D721Med (cell line): ENCODE results near the gene STOX1.
"Not testable (repeated sequence)": the region's sequence is repeated elsewhere in the genome, so short reads cannot be mapped to it uniquely, and the experiment has no call there.

Source experiments
- DNase-seq: peaks from one replicate; pipeline ENCODE4 v3.0.0; 2011; ENCODE audit warnings: low spot score; ENCODE audit not compliant: insufficient read length
- FAIRE-seq: peaks from 2 replicates; lab custom pipeline; 2011; peaks lifted over from hg19 to GRCh38; lab: Jason Lieb, UNC
- TF ChIP-seq, protein P1 (sequence below): IDR thresholded peaks from 2 replicates; pipeline ENCODE4 v1.5.1; 2012; ENCODE audit warnings: mild to moderate bottlenecking, control low read depth; ENCODE audit not compliant: insufficient read depth; ENCODE audit errors: missing control alignments

The STOX1 gene

DNA sequence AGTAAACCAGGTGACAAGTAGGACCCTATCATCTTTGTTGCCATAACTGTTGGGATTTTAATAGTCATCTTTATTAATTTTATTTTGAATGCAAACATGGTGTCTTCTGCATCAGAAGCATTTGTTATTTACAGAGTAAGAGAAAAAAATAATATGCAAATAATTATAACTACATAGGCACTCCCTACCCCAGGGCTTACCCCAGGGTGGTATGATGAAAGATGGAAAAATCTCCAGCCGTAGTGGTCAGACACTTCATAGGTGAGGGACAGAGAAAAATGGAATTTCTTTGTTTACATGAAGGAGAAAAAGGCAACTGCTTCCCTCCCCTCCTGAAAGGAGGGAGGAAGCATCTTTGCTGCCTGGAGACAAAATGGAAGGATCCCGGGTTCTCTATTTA, 29.7 kb downstream of the STOX1 start:
- FAIRE-seq (no peak), DNase-seq (no peak)
- TF ChIP-seq, protein P1, sequence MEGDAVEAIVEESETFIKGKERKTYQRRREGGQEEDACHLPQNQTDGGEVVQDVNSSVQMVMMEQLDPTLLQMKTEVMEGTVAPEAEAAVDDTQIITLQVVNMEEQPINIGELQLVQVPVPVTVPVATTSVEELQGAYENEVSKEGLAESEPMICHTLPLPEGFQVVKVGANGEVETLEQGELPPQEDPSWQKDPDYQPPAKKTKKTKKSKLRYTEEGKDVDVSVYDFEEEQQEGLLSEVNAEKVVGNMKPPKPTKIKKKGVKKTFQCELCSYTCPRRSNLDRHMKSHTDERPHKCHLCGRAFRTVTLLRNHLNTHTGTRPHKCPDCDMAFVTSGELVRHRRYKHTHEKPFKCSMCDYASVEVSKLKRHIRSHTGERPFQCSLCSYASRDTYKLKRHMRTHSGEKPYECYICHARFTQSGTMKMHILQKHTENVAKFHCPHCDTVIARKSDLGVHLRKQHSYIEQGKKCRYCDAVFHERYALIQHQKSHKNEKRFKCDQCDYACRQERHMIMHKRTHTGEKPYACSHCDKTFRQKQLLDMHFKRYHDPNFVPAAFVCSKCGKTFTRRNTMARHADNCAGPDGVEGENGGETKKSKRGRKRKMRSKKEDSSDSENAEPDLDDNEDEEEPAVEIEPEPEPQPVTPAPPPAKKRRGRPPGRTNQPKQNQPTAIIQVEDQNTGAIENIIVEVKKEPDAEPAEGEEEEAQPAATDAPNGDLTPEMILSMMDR, result no peak

DNA sequence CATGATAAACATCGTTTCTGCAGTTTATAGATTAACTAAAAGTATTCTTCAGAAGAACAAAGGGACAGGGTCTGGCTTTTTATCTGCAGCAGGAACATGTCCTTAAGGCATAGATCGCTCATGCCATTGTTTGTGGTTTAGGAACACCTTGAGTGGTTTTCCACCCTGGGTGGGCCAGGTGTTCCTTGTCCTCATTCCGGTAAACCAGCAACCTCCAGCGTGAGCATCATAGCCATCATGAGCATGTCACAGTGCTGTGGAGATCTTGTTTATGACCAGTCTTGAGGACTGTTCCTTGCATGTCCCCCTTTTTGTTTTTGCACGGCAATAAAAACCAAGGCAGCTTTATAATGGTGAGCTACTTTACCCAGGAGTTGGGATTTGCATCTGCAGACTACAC, 33.9 kb downstream of the STOX1 start:
- TF ChIP-seq, protein P1, result no peak
- no peak for DNase-seq
- FAIRE-seq, result no peak

DNA sequence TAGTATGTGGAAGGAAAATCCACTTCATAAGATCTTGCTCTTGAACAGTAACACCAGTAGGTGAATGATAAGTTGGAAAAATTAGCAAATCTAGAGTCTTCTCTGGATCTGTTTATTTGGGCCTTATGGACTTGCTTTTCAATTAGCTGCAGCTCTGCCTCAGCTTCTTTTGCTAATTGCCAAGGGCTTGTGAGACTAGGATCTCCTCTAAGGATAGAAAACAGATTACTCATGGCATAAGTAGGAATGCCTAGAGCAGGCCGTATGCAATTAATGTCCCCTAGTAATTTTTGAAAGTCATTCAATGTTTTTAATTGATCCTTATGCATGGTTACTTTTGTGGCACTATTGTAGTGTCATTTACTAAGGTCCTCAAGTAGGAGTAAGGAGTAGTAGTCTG, 37.3 kb downstream of the STOX1 start:
- no peak for FAIRE-seq
- TF ChIP-seq, protein P1, result no peak

DNA sequence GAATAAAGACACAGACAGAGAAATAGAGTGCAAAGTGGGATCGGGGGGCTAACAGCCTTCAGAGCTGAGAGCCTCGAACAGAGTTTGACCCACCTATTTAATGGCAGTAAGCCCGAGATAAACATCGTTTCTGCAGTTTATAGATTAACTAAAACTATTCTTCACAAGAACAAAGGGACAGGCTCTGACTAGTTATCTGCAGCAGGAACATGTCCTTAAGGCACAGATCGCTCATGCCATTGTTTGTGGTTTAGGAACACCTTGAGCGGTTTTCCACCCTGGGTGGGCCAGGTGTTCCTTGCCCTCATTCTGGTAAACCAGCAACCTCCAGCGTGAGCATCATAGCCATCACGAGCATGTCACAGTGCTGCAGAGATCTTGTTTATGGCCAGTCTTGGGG, 40.8 kb downstream of the STOX1 start:
- not testable (repeated sequence) for FAIRE-seq

More for the DNA sequence above, 37.3 kb downstream of the STOX1 start:
- DNase-seq, result no peak

GRCh38 chr10:68869623-68870022, 42.3 kb downstream of the STOX1 start:
- FAIRE-seq (no peak), DNase-seq (no peak)
- TF ChIP-seq, protein P1, result no peak

More for the DNA sequence above, 40.8 kb downstream of the STOX1 start:
- not testable (repeated sequence) for DNase-seq

- DNase-seq, result no peak
- no peak for FAIRE-seq
- TF ChIP-seq, protein P1, result no peak
Measured at GRCh38 chr10:68870061-68870460, 42.7 kb downstream of the STOX1 start.

- FAIRE-seq, result no peak
- DNase-seq, result no peak
Measured at GRCh38 chr10:68870545-68871104, 43.3 kb downstream of the STOX1 start.

More at GRCh38 chr10:68870545-68871104, 43.3 kb downstream of the STOX1 start:
- TF ChIP-seq, protein P1, result no peak
